Left ventricle myocardium inferior (tissue), 1 donor: ENCODE data around the gene PAX9. TPM values are rescaled to one million over a fixed set of nuclear protein-coding genes. Genes with fewer than 3 reads are reported as not detected.
"Not testable (repeated sequence)": the region's sequence is repeated elsewhere in the genome, so short reads cannot be mapped to it uniquely, and the experiment has no call there.

Source experiments
- DNase-seq: peaks from one replicate; pipeline ENCODE4 v3.0.0-alpha.2; 2020
- H3K27ac ChIP-seq: fragments of 200-600 bp; replicated peaks from 2 replicates; pipeline ENCODE4 v1.8.0; 2021
- H3K27me3 ChIP-seq: fragments of 200-600 bp; 2 replicates; pipeline ENCODE4 v1.8.0; 2021; ENCODE audit warnings: low read depth
- H3K36me3 ChIP-seq: fragments of 200-600 bp; 2 replicates; pipeline ENCODE4 v1.8.0; 2021
- H3K4me1 ChIP-seq: fragments of 200-600 bp; 2 replicates; pipeline ENCODE4 v1.8.0; 2021
- H3K4me3 ChIP-seq: fragments of 200-600 bp; 2 replicates; pipeline ENCODE4 v1.8.0; 2021; ENCODE audit warnings: mild to moderate bottlenecking, moderate library complexity
- H3K9me3 ChIP-seq: fragments of 200-600 bp; replicated peaks from 2 replicates; pipeline ENCODE4 v1.8.0; 2021
- intact Hi-C: fragments of 100-400 bp; cut with micrococcal nuclease; formaldehyde crosslinking; loops from one replicate; pipeline ENCODE4 v1.11.0; 2022
- total RNA-seq: library from RNA; stranded (reverse); fragmentation: NEBNext Ultra II Directional; extraction: Animal tissue kit (Norgen Biotek cat#: 25700); gene quantifications from one replicate; pipeline ENCODE4 v1.2.1, GENCODE V29; 2021
- TF ChIP-seq, protein P1 (sequence below): fragments of 200-600 bp; IDR thresholded peaks from 2 replicates; pipeline ENCODE4 v1.8.0; 2021; ENCODE audit warnings: antibody characterized with exemption, mild to moderate bottlenecking, borderline replicate concordance
- donor health status: DM: no; HTN: yes; CAD: no; lungs with severe emphysema.

The PAX9 gene
- total RNA-seq, 1 donor from 2014 or later, result not detected

DNA sequence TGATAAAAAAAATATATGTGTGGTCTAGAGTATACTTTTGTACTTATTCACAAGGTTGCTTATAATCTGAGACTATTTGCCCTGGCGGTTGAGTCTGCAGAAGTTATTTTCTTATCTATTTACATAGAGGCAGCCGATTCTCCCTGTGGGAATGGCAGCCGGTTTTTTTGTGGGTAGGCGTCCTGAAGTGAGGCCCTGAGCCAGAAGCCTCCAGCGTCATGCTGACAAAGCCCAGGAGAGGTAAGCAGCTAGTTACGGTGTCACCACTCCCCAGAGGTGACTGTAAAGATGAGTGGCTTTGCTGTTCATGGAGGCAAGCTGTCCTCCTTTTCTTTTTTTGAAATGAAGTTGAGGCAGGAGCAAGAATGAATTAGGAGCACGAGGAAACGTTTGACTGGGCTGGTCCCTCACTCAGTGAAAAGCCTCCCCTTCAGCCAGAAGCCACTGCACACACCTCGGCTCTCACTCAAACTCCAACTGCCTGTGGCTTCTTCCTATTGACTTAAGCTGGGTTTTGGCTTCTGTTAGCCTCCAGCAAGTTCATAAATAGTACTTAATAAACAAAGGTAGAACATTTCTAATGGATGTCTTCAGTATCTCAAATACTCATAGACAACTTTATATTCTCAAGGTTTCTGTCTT, 21.5 kb downstream of the PAX9 start:
- Histone ChIP-seq H3K4me1 (no peaks in the 10 kb centered on the region), H3K4me3 (no peak overlapping the region), H3K36me3 (no peaks in the 10 kb centered on the region), H3K27ac (no peak overlapping the region), H3K9me3 (no peaks in the 10 kb centered on the region), H3K27me3 (peaks cover 29% of the 10 kb centered on the region)
- DNase-seq, result no peak
- TF ChIP-seq, protein P1, sequence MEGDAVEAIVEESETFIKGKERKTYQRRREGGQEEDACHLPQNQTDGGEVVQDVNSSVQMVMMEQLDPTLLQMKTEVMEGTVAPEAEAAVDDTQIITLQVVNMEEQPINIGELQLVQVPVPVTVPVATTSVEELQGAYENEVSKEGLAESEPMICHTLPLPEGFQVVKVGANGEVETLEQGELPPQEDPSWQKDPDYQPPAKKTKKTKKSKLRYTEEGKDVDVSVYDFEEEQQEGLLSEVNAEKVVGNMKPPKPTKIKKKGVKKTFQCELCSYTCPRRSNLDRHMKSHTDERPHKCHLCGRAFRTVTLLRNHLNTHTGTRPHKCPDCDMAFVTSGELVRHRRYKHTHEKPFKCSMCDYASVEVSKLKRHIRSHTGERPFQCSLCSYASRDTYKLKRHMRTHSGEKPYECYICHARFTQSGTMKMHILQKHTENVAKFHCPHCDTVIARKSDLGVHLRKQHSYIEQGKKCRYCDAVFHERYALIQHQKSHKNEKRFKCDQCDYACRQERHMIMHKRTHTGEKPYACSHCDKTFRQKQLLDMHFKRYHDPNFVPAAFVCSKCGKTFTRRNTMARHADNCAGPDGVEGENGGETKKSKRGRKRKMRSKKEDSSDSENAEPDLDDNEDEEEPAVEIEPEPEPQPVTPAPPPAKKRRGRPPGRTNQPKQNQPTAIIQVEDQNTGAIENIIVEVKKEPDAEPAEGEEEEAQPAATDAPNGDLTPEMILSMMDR, result no peak
- intact Hi-C loops, result no loop called here

DNA sequence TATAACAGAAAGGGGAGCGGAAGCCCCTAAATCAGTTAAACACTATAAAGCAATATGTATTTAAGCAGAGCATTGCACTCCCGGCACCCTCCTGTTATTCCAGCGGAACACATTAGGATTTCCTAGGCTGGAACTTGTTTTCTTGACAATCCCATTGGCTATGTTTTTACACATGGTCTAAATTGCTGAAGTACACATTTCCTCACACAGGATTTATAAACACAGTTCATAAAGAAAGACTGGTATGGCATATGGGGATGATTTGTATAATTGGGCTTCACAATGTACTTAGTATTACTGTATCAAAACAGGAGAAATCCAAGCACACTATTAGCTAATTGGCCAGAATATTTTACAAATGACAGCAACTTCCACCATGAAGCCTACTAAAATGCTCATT, 23.3 kb downstream of the PAX9 start:
- Histone ChIP-seq H3K4me3 (no peak overlapping the region), H3K9me3 (no peaks in the 10 kb centered on the region), H3K36me3 (no peaks in the 10 kb centered on the region), H3K27ac (no peak overlapping the region), H3K27me3 (peaks cover 22% of the 10 kb centered on the region), H3K4me1 (no peaks in the 10 kb centered on the region)
- intact Hi-C loops, result no loop called here
- DNase-seq, result no peak
- TF ChIP-seq, protein P1, result no peak

DNA sequence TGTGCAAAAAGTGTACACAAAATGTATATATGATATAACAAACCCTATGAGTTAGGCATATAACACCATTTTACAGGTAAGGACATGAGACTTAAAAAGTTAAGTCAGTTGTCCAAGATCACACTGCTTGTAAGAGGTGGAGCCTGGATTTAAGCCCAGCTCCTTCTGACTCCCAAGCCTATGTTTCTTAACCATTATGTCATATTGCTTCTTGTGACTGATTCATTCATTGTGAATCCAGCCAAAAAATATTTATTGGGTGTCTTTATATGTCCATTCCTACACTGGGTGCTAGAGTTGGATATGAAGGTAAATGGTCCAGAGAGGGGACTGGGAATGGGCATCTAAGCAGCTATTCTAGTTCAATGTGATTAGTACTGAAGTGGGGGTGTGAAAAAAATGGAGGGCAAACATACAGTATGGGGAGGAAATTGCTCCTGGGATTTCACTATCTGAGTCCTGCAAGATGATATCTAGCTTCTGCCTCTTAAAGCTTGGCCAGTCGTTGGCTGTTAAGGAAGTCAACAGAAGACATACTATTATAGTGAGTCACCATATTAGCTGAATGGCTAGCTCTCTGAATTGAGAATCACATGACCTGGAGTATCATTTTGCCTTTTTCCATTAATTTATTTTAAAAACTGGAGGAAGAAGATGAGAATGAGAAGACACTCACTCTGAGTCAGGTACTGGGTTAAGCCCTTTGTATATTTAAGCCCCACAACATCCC, 28.8 kb downstream of the PAX9 start:
- intact Hi-C loops, result no loop called here
- Histone ChIP-seq H3K27me3 (peaks cover 24% of the 10 kb centered on the region), H3K27ac (no peak overlapping the region), H3K4me1 (no peaks in the 10 kb centered on the region), H3K36me3 (no peaks in the 10 kb centered on the region), H3K9me3 (peaks cover 15% of the 10 kb centered on the region), H3K4me3 (no peak overlapping the region)
- DNase-seq, result no peak
- TF ChIP-seq, protein P1, result no peak

DNA sequence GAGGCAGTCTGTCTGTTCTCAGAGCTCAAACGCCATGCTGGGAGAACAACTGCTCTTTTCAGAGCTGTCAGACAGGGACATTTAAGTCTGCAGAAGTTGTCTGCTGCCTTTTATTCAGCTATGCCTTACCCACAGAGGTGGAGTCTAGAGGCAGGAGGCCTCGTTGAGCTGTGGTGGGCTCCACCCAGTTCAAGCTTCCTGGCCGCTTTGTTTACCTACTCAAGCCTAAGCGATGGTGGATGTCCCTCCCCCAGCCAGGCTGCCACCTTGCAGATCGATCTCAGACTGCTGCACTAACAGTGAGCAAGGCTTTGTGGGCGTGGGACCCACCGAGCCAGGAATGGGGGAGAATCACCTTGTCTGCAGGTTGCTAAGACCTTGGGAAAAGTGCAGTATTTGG, 37.8 kb downstream of the PAX9 start:
- H3K4me1 ChIP-seq, H3K27ac ChIP-seq, H3K36me3 ChIP-seq, DNase-seq, H3K4me3 ChIP-seq, intact Hi-C loops: not testable (repeated sequence)
- peaks cover 30% of the 10 kb centered on the region for H3K9me3 ChIP-seq
- peaks cover 18% of the 10 kb centered on the region for H3K27me3 ChIP-seq

DNA sequence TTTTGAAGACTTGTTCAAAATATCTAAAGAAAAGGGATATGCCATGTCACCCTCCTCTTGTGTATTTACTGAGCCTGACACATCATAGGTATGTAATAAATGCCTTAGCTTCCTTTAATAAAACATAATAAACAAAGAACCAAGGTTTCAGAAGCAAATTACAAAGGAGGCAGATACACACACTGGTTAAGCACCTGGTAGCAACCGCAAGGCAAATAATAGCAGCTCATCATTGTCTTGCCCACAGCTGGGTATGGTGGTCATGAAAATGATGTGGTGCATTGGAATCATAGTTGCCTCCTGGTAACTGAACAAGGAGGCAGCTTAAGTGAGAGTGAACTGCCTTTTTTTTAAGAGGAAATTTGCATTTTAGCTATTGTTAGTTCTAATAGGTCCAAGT, 39.0 kb downstream of the PAX9 start:
- no peak overlapping the region for H3K27ac ChIP-seq
- peaks cover 18% of the 10 kb centered on the region for H3K27me3 ChIP-seq
- TF ChIP-seq, protein P1, result no peak
- H3K36me3 ChIP-seq, result no peaks in the 10 kb centered on the region
- no peak for DNase-seq
- H3K4me3 ChIP-seq, result no peak overlapping the region
- intact Hi-C loops, result no loop called here
- peaks cover 18% of the 10 kb centered on the region for H3K9me3 ChIP-seq
- H3K4me1 ChIP-seq, result no peaks in the 10 kb centered on the region

DNA sequence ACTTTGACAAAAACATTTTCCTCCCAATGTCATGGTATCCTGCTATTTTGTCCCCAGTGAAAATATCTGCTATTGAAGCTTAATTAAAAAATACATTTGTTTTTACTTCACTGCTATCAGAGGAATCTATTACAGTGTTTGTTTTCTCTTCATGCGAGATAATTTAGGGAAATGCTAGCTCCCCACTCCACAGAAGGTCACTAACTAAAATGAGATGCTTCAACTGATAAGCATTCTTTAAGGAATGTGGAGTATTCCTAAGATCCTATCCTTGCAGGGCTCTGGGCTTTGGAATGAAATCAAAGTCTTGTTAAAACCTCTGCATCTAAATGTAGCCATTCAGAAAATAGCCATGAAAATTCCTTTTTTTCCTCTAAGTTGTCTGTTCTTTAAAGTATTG, 39.5 kb downstream of the PAX9 start:
- intact Hi-C loops, result no loop called here
- TF ChIP-seq, protein P1, result no peak
- no peak overlapping the region for H3K4me3 ChIP-seq
- H3K27ac ChIP-seq, result no peak overlapping the region
- H3K27me3 ChIP-seq, result peaks cover 18% of the 10 kb centered on the region
- no peaks in the 10 kb centered on the region for H3K4me1 ChIP-seq
- DNase-seq, result no peak
- H3K9me3 ChIP-seq, result peaks cover 15% of the 10 kb centered on the region
- no peaks in the 10 kb centered on the region for H3K36me3 ChIP-seq
